RWPE1 (cell line): ENCODE data around the gene WDFY4.

ENCODE experiments used
- CTCF ChIA-PET: fragments of 350-600 bp; sonication (Branson Sonifier 250); formaldehyde crosslinking; extraction: SDS; loops from one replicate; lab custom pipeline; 2021; lab: Yijun Ruan, JAX
- POLR2A ChIA-PET: fragments of 400-600 bp; formaldehyde crosslinking; extraction: SDS; loops from one replicate; lab custom pipeline; 2020; ENCODE audit warnings: antibody characterized with exemption; ENCODE audit not compliant: low non-redundant PET; lab: Yijun Ruan, JAX
- DNase-seq: peaks from one replicate; pipeline ENCODE4 v3.0.0; 2012; ENCODE audit warnings: low spot score
- H3K27ac ChIP-seq: fragments of 450-650 bp; 2 replicates; pipeline ENCODE4 v1.5.1; 2017
- TF ChIP-seq, protein P1 (sequence below): fragments of 450-650 bp; conservative IDR thresholded peaks from 2 replicates; pipeline ENCODE4 v1.5.1; 2017; ENCODE audit warnings: low read depth, mild to moderate bottlenecking

Gene WDFY4

DNA sequence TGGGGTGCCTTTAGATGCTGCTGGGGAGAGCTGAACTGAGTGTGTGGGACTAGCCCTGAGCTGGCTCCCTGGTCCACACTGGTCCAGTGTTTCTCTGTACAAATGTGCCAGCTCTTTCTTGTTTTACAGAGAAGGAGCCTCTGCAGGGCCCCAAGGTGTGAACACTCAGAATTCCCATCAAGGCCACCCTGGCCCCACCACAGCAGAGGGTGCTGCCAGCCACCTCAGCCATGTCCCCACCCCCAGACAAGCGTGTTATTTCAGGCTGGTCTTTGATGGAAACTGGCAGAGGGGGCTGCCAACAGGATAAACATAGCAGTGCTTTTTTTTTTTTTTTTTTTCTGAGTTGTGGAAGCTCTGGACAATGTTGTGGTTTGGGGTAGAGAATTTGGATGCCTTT is 323.4 kb downstream of the WDFY4 start:
- POLR2A ChIA-PET = no interaction called here
- no peak overlapping the region for H3K27ac ChIP-seq
- TF ChIP-seq, protein P1, sequence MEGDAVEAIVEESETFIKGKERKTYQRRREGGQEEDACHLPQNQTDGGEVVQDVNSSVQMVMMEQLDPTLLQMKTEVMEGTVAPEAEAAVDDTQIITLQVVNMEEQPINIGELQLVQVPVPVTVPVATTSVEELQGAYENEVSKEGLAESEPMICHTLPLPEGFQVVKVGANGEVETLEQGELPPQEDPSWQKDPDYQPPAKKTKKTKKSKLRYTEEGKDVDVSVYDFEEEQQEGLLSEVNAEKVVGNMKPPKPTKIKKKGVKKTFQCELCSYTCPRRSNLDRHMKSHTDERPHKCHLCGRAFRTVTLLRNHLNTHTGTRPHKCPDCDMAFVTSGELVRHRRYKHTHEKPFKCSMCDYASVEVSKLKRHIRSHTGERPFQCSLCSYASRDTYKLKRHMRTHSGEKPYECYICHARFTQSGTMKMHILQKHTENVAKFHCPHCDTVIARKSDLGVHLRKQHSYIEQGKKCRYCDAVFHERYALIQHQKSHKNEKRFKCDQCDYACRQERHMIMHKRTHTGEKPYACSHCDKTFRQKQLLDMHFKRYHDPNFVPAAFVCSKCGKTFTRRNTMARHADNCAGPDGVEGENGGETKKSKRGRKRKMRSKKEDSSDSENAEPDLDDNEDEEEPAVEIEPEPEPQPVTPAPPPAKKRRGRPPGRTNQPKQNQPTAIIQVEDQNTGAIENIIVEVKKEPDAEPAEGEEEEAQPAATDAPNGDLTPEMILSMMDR = no peak
- no peak for DNase-seq
- CTCF ChIA-PET = no interaction called here

DNA sequence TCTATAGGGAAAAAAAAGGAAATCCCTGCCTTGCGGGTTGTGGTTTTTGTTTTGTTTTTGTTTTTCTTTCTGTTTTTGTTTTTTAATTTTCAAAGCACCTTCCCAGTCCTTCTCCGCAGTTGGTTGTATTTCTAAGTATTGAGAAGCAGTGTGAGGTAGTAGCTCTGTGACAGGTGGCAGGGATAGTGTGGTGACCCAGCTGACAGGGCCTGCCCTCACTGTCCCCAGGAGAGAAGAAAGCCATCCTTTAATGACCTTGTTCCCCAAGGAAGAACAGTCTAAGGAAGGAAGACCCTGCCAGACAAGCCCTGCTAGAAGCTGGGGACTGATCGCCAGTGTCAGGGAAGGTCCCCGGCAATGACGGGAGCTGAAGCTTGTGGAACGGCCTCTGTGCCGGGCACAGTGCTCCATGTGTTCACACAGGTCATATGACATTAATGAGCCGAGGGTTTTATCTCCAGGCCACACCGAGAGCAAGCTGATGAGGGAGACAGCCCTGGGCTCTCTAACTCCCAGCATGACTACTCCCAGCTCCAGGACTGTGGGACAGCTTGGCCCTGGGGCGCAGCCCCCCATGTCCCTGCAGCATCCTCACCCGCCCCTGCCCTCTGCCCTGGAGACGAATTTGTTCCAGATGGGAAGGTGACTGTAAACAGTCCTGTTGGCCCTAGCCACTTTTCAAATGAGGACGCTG is 324.0 kb downstream of the WDFY4 start:
- CTCF ChIA-PET = no interaction called here
- TF ChIP-seq, protein P1 = no peak
- DNase-seq = no peak
- POLR2A ChIA-PET = no interaction called here
- H3K27ac ChIP-seq = no peak overlapping the region

DNA sequence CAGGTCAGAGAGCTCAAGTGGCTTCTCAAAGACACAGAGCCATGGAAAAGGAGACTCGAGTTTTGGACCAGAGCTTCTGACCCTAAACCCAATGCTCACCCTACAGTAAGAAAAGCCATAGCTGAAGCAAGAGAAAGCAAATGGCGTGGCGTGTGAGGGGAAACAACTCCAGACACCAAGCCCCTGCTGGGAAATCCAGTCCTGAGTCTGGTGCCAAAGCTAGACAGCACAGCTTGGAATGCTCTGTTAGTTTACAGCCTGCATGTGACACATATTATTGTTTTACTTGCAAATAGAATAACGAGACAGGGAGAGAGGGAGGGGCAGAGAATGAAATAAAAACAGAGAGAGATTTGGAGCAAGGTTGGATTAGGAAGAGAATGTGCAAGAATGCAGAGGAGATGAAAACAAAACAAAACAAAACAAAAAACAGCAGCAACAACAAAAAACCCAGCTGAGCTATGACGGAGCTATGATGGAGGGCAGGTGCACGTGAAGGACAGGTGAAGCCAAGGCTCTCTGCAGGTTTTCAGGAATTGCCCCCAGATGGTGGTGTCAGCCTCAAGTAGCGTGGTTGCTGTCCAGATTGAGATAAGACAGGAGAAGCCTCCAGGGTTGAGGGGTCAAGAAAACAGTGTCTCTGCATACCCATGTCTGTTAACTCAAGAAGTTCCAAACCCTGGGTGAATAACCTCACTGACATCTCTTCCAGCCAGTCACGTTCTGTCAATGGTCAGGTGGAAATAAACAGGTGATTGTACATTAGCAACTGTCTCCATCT is 324.7 kb downstream of the WDFY4 start:
- TF ChIP-seq, protein P1 = no peak
- ChIA-PET POLR2A (no interaction called here), CTCF (no interaction called here)
- no peak for DNase-seq
- no peak overlapping the region for H3K27ac ChIP-seq

- no peak for DNase-seq
- H3K27ac ChIP-seq = no peak overlapping the region
- POLR2A ChIA-PET = no interaction called here
- TF ChIP-seq, protein P1 = no peak
- CTCF ChIA-PET = no interaction called here
Observed at GRCh38 chr10:49010295-49010694, 325.6 kb downstream of the WDFY4 start.

DNA sequence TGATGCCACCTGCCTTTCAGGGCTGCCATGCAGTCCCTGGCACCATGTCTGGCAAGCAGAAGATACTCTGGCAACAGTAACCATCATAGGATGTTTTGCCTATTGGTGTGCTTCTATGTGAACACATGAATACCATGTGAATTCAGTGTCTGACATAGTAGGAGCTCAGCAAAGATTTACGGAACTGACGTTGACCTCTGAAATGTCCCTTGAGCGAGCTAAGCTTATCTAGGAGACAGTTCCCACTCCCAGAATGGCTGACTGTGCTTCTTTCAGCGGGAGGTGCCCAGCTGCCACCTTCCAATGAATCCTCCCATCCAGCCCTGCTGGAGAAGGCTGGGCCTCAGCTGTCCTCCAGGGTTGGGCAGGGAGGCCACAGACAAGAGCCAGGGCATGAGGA is 326.2 kb downstream of the WDFY4 start:
- ChIA-PET CTCF (no interaction called here), POLR2A (no interaction called here)
- no peak for DNase-seq
- TF ChIP-seq, protein P1 = no peak
- no peak overlapping the region for H3K27ac ChIP-seq

GRCh38 chr10:49011756-49012155 is 327.1 kb downstream of the WDFY4 start:
- DNase-seq = no peak
- POLR2A ChIA-PET = no interaction called here
- TF ChIP-seq, protein P1 = no peak
- CTCF ChIA-PET = interaction anchor here (0.6 kb wide), 2 partner anchors 16 to 168 kb away, joined by 3 to 4 read pairs; no protein-coding TSS in a partner anchor
- no peak overlapping the region for H3K27ac ChIP-seq
